NCI-H748 treated with DMSO at 0.1 percent for 48 hours (cell line): ENCODE results near the gene CADM2.
A peak's percentile ranks its signal among the peaks of the same experiment; 100 is the strongest.

Source experiments
- DNase-seq: peaks from one replicate; lab custom pipeline; 2025; lab: John Stamatoyannopoulos, UW

Gene CADM2

DNA sequence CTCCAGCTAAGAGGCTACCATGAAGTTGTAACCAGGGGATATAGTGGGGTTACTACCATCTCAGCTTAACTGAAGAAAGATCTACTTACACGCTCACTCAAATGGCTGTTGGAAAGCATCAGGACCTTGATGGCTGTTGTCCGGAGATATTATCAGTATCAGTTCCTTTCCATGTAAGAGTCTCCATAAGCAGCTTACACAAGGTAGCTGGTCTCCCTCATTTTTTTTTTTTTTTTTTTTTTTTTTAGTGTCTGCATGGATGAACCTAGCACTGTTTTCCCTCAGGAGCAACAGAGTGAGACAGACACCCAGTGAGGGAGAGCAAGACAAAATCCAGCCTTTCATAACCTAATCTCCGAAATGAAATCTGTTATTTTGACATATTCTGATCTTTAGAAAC, 230.9 kb downstream of the CADM2 start:
- no peak for DNase-seq

DNA sequence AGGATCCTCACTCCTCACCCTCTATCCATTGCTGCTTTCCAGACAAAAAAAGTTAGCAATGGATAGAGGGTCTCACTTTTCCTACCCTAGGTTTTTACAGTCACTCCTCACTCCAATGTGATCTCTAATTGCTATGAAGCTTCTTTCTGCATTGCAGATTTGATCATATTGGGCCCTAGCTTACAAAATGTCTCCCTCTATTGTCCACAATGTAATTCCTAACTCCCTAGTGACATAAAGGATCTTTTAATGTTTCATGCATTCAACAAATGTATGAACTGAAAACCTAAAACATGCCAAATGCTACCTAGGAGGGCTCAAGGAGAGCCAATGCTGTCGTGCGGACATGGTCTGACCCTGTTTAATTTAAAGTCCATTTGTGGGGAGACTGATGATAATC, 234.8 kb downstream of the CADM2 start:
- no peak for DNase-seq

DNA sequence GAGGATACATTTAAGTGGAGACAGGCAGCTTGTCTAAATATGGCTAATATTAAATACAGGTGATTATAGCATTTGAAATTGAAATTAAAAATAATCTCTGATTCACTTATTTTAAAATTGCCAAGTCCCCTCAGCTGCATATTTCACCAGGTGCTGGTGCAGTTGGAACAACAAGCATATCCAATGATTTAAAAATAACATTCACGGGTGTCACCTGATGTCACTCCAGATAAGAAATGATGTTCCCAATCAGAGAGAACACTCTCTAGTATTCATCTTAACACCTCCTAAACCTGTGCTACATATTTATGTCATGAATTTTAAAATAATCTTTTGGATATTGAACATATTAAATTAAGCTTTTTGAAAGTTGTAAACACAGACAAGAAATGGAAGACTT, 249.9 kb downstream of the CADM2 start:
- DNase-seq, result no peak

GRCh38 chr3:85210540-85210939, 251.8 kb downstream of the CADM2 start:
- DNase-seq, result no peak

GRCh38 chr3:85228966-85229365, 270.2 kb downstream of the CADM2 start:
- DNase-seq, result no peak

GRCh38 chr3:85244091-85244490, 285.3 kb downstream of the CADM2 start:
- no peak for DNase-seq

- DNase-seq, result no peak
Observed at GRCh38 chr3:85244519-85244918, 285.7 kb downstream of the CADM2 start.

DNA sequence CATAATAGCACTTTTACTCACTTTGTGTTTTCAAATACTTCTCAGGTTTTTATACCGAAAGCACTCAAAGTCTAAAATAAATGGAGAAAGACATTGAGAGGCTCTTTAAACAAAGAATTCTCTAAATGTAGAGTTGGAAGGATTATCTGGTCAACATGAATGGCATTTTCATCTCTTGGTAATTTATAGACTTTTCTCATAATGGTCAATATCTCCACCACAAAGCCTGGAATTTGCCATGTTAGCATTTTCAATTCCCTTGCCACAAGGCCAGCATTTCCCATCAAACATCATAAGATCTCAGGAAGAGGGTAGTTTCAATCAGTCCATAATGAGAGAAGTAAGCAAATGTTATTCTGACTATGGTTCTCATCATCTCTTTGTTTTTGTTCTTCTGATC, 293.0 kb downstream of the CADM2 start:
- DNase-seq, result no peak

DNA sequence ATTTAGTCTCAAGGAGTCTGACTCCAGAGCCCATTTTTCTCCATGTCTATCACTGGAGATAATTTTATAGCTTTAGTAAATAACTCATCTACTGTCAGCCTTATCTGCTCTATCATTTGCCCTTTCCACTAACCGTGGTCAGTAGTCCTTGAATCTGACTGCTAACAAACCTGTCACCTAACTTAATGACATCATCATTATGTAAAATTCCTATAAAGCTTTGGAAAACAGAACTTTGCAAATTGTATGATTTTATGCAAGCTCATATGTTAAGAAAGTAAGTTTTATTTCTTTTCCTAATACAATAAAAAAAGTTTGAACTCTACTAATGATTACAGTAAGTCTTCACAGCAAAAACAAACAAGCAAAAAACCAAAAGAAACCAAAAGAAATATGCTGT, 293.9 kb downstream of the CADM2 start:
- no peak for DNase-seq

GRCh38 chr3:85254738-85255137, 295.9 kb downstream of the CADM2 start:
- DNase-seq, result no peak

GRCh38 chr3:85255949-85256348, 297.2 kb downstream of the CADM2 start:
- no peak for DNase-seq

- DNase-seq, result no peak
Observed at GRCh38 chr3:85258326-85258725, 299.5 kb downstream of the CADM2 start.

DNA sequence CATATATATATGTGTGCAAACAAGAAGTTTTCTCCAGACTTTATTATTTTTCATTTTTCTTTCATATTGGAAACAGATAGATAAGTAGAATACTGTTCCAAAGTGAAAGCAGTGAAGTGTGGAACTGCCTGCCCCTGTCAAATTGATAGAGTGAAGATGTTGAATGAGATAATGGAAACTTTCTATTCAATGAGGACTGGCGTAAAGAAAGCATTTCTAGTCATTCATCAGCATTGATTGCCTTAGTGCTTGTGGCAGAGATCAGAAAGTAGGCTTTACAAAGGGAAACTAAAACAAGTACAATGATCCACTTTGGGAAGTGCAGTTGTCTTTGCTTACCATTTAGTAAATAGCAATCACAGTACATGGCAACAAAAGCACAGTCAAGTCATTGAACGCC, 300.0 kb downstream of the CADM2 start:
- DNase-seq, result no peak

GRCh38 chr3:85259748-85260147, 301.0 kb downstream of the CADM2 start:
- DNase-seq, result no peak

GRCh38 chr3:85264381-85264780, 305.6 kb downstream of the CADM2 start:
- DNase-seq, result no peak

GRCh38 chr3:85270488-85270887, 311.7 kb downstream of the CADM2 start:
- DNase-seq, result peak; percentile 9

GRCh38 chr3:85271911-85272310, 313.1 kb downstream of the CADM2 start:
- no peak for DNase-seq

GRCh38 chr3:85288257-85288656, 329.5 kb downstream of the CADM2 start:
- no peak for DNase-seq

- no peak for DNase-seq
Observed at GRCh38 chr3:85297291-85297690, 338.5 kb downstream of the CADM2 start.

DNA sequence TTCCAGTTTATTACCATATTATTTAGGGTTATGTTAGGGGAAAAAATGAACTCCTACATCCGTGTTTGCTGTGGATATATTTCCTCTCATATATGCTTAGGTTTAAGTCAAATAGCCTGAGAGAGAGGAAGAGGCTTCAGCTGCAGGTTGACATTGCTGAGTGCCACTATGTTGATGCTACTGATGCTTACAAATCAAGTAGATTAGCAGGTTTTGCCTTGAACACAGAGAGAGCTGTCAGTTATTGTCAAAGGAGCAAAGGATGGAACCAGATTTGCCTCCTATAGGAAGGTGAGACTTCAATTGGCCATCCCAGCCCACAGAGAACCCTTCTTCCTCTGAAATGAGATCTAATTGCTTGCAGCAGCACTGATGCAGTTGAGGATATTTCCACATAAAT, 339.2 kb downstream of the CADM2 start:
- no peak for DNase-seq

- no peak for DNase-seq
Observed at GRCh38 chr3:85303156-85303555, 344.4 kb downstream of the CADM2 start.

- no peak for DNase-seq
Observed at GRCh38 chr3:85304360-85304964, 345.7 kb downstream of the CADM2 start.

- no peak for DNase-seq
Observed at GRCh38 chr3:85312331-85312730, 353.5 kb downstream of the CADM2 start.

DNA sequence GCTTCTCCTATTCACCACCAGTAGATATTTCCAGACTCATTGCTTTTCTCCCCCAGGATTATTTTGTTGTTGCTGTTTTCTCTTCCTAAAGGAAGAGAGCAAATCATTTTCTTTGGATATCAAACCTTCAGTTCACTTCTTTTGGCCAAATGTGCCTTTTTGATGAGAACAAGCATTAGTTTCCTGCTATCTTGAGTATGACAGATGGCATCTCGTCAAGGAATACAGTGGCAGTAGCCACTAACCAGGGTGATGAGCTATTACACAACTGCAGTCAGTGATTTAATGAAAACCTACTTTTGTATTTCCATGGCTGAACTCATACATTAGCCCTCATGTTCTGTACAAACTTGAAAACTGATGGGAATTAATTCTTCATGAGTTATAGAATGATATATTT, 354.6 kb downstream of the CADM2 start:
- no peak for DNase-seq

DNA sequence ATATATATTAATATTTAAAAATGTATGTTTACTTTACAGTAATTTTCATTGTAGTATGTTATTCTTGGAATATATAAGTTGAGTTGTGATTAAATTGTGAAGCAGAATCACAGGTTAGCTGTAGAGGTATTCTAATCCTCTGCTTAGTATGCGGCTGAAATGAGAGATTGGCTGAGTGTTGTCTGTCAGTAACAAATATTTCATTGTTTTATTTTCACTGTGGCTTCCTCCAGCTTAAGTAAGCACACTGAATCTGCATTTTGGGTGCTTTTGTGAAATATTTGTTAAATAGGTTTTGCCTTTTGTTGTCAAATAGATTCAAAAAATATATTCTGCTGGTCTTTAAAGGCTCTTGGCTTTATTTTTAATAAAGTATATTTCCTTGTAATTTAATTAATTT, 357.5 kb downstream of the CADM2 start:
- no peak for DNase-seq
